ENCODE measurements around the gene PTPRK. TPM values are rescaled to one million over a fixed set of nuclear protein-coding genes. Genes with fewer than 3 reads are reported as not detected.

The PTPRK gene
- total RNA-seq, 1 donor from 2014 or later: 18.4 TPM

DNA sequence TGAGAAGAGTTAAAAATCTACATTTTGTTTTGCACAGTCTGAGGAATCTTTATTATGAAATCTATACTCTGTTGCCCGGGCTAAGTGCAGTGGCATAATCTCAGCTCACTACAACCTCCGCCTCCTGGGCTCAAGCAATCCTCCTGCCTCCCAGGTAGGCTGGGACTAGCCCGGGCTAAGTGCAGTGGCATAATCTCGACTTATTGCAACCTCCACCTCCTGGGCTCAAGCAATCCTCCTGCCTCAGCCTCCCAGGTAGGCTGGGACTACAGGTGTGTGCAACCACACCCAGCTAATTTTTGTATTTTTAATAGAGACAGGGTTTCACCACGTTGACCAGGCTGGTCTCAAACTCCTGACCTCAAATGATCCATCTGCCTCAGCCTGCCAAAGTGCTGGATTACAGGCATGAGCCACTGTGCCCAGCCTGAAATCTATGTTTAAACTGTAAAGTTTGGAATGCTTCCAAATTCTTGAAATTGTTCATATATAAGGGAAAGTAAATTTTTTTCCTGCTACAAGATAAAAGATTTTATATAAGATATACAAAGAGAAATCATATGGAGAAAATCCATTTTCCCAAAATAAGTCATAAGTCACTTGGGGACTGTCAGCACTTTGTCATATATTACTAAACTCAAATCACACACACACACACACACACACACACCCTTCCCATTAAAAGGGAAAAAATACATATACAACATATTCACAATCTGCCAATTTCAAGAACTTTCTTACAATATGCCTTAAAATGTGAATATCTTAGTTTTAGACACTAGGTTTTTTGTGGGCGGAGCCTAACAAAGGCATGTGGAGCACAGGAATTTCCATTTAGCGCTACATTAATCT, 19.4 kb downstream of the PTPRK start:
- DNase-seq: no peak
- H3K27ac ChIP-seq (replicated peaks): no peak overlapping the region
- peaks cover 56% of the 10 kb centered on the region for H3K4me1 ChIP-seq
- intact Hi-C loops (cut with micrococcal nuclease): no loop called here
- no peaks in the 10 kb centered on the region for H3K27me3 ChIP-seq (ENCODE audit: low read depth)
- H3K36me3 ChIP-seq: no peaks in the 10 kb centered on the region
- H3K9me3 ChIP-seq (replicated peaks): no peaks in the 10 kb centered on the region
- no peak for TF ChIP-seq CTCF (IDR thresholded peaks at IDR 0.05; ENCODE audit: borderline replicate concordance)
- no peak overlapping the region for H3K4me3 ChIP-seq

DNA sequence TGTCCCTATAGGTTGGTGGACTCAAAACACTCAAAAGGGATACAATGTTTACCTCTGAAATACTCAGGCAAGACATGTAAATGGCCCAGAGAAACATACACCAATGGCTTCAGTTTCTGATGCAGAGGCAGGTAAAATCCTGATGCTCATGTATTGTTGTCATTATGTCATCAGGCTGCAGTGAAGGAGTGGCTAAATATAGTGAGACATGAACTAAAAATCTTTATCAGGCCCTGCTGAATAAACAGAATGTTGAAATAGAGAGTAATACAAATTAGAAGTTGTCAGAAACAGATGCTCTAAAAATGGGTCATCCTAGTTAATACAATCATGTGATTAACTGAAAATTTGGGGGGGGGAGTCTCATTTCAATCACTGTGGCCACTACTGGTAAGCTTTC, 20.4 kb downstream of the PTPRK start:
- DNase-seq: no peak

GRCh38 chr6:128499079-128499731, 21.2 kb downstream of the PTPRK start:
- no peaks in the 10 kb centered on the region for H3K27me3 ChIP-seq (ENCODE audit: low read depth)
- no peaks in the 10 kb centered on the region for H3K36me3 ChIP-seq
- no peak overlapping the region for H3K4me3 ChIP-seq
- H3K9me3 ChIP-seq (replicated peaks): no peaks in the 10 kb centered on the region
- no peak for DNase-seq
- TF ChIP-seq CTCF (IDR thresholded peaks at IDR 0.05; ENCODE audit: borderline replicate concordance): no peak
- H3K4me1 ChIP-seq: peaks cover 55% of the 10 kb centered on the region
- H3K27ac ChIP-seq (replicated peaks): no peak overlapping the region
- intact Hi-C loops (cut with micrococcal nuclease): no loop called here

More for the DNA sequence above, 20.4 kb downstream of the PTPRK start:
- no peak for TF ChIP-seq CTCF (IDR thresholded peaks at IDR 0.05; ENCODE audit: borderline replicate concordance)
- H3K36me3 ChIP-seq: no peaks in the 10 kb centered on the region
- H3K27ac ChIP-seq (replicated peaks): no peak overlapping the region
- no peaks in the 10 kb centered on the region for H3K9me3 ChIP-seq (replicated peaks)
- peaks cover 55% of the 10 kb centered on the region for H3K4me1 ChIP-seq
- intact Hi-C loops (cut with micrococcal nuclease): no loop called here
- no peaks in the 10 kb centered on the region for H3K27me3 ChIP-seq (ENCODE audit: low read depth)
- H3K4me3 ChIP-seq: no peak overlapping the region

DNA sequence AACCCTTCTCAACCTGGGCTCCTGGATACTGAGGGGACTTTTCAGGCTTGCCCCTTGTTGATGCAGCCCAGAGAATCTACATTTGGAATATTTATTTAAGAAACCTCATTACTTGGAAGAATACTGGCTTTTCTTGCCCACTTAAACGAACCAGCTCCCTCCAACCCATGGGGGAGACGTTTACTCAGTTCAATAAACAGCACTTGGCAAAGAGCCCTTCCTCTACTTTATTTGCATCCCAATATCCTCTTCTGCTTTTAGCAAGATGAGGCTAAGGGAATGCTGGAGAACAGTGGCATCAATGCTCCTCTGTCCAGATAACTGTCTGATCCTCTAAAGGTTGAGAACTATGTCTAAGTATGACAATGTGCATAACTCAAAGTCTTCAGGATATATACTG, 22.2 kb downstream of the PTPRK start:
- Histone ChIP-seq H3K36me3 (no peaks in the 10 kb centered on the region), H3K27ac (replicated peaks) (no peak overlapping the region), H3K4me1 (peaks cover 57% of the 10 kb centered on the region), H3K9me3 (replicated peaks) (no peaks in the 10 kb centered on the region), H3K27me3 (ENCODE audit: low read depth) (no peaks in the 10 kb centered on the region), H3K4me3 (no peak overlapping the region)
- TF ChIP-seq CTCF (IDR thresholded peaks at IDR 0.05; ENCODE audit: borderline replicate concordance): no peak
- DNase-seq: no peak
- intact Hi-C loops (cut with micrococcal nuclease): no loop called here

- H3K4me1 ChIP-seq: peaks cover 78% of the 10 kb centered on the region
- H3K4me3 ChIP-seq: no peak overlapping the region
- no peak for DNase-seq
- no peaks in the 10 kb centered on the region for H3K9me3 ChIP-seq (replicated peaks)
- no peak for TF ChIP-seq CTCF (IDR thresholded peaks at IDR 0.05; ENCODE audit: borderline replicate concordance)
- no peaks in the 10 kb centered on the region for H3K36me3 ChIP-seq
- intact Hi-C loops (cut with micrococcal nuclease): no loop called here
- H3K27ac ChIP-seq (replicated peaks): no peak overlapping the region
- H3K27me3 ChIP-seq (ENCODE audit: low read depth): no peaks in the 10 kb centered on the region
These were observed 24.7 kb downstream of the PTPRK start for GRCh38 chr6:128495536-128496333.

Measured in left ventricle myocardium inferior (tissue), 1 donor.